HG03354 (cell line): ENCODE data around the gene TMEM187.

Experiments
- ATAC-seq: cut with Tn5 transposase; IDR thresholded peaks from one replicate; pipeline ENCODE4 v1.9.1; 2021; ENCODE audit warnings: mild to moderate bottlenecking; ENCODE audit not compliant: unreplicated experiment, poor library complexity, severe bottlenecking

Gene TMEM187

DNA sequence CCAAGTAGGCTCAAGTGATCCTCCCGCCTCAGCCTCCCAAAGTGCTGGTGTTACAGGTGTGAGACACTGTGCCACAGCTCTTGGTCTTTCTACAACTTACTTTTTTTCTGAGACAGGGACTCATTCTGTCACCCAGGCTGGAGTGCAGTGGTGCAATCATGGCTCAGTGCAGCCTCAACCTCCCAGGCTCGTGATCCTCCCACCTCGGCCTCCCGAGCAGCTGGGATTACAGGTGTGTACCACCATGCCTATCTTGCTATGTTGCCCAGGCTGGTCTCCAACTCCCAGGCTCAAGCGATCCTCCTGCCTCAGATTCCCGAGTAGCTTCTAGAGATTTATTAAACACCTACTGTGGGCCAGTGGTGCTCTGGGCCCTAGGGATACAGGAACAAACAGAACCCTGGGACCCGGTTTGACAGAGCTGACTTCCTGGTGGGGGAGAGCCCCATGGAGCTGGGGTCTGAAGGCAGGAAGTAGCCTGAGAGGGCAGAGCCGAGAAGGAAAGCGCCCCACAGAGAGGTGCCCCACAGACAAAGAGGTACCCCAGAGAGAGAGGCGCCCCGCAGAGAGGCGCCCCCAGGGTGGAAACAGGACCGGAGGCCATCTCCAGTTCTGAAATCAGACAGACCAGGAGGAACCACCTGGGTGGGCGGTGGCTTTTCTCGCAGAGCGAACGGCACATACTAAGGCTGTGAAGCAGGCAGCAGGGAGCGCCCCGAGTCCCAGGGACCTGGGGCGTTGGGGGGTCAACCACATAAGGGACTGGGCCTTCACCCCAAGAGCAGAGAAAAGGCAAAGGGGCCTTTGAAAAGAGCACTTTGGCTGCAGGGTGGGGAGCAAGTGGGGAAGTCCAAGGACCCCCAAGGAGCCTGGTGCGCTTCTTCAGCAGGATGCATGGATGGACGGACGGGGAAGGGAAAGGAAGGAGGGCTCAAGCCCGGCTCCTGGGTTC lies 42.2 kb downstream of the TMEM187 start:
- no peak for ATAC-seq

DNA sequence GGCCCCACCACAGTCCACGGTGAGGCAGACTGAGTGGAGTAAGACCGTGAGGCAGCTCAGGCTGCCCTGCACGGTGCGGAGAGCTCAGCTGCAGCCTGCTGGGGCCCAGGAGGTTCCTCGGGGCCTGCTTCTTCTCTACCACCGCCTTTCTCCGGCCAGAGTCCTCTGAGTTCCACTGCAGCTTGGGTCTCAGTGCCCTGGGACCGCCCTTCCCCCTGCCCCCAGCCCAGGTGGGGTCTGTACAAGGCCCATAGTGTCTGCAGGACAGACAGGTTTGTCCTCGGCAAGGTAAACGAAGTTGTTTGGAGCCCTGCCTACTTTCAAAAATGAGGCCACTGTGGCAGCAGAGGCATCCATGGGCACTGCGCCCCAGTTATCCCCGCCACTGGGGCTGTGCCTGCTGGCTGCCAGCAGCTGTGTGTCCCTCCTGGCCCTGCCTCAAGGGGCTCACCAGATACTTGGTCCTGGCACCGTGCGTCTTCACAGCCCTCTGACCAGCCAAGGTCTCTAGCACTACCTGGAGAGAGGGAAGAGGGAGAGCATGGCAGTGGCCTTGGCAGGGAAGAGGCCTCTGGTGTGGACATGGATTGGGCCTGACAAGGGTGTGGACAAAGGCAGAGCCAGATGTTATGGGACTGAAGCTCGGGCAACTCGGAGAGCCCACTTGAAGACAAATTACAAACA lies 43.2 kb downstream of the TMEM187 start:
- ATAC-seq = no peak

DNA sequence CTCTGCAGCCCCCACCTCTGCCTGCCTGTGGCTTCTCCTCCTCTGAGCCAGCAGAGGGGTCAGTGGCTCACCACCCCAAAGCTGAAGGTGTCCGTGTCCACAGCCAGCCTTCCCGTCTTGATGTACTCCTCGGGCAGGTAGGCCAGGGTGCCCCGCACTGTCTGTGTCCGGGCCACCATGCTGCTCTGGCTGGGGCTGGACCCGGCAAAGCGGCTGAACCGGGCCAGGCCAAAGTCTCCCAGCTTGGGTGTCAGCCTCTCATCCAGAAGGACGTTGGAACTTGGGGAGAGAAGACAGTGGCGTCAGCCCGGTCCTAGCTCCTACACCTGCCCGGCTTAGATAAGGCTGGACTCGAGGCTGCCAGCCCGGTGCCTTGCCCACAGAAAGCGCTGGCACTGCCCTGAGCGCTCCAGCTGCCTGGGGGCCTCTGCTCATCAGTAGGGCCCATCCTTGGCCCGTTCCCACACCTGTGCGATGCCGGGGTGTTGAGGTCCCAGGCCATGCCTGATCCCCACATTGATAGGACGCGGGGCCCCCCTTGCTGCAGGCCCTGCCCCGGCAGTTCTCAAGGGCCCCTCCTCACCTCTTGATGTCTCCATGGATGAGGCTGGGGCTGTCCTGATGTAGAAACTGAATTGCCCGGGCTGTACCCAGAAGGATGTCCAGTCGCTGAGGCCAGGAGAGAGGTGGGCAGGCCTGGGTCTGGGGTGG lies 44.0 kb downstream of the TMEM187 start:
- no peak for ATAC-seq

DNA sequence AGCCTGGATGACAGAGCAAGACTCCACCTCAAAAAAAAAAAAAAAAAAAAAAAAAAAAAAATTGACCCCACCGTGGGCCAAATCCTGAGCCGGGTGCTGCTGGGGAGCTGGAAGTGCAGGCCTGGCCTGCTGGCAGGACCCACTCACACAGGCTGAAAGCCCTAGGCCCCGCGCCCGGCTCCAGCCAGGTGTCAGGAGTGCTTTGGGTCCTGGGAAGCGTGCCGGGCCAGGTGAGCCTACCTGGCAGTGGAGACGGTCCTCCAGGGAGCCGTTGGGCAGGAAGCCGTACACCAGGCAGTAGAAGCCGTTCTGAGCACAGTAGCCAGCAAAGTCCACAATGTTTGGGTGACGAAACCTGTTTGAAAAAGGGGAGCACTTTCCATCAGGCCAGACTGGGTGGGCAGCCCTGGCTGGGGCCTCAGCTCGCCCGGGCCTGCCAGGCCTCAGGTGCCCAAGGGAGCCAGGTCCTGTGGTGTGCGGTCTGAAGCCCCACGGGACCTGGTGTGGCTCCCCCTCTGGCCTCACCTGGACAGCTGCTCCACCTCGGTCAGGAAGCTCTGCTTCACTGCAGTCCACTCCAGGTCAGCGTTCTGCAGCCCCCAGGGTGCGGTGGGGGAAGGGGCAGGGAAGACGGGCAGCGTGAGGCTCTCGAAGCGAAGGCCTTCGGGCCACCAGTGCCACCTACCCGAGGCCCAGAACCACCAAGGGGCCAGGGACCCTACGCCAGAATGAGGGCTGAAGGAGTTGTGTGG lies 45.4 kb downstream of the TMEM187 start:
- no peak for ATAC-seq

DNA sequence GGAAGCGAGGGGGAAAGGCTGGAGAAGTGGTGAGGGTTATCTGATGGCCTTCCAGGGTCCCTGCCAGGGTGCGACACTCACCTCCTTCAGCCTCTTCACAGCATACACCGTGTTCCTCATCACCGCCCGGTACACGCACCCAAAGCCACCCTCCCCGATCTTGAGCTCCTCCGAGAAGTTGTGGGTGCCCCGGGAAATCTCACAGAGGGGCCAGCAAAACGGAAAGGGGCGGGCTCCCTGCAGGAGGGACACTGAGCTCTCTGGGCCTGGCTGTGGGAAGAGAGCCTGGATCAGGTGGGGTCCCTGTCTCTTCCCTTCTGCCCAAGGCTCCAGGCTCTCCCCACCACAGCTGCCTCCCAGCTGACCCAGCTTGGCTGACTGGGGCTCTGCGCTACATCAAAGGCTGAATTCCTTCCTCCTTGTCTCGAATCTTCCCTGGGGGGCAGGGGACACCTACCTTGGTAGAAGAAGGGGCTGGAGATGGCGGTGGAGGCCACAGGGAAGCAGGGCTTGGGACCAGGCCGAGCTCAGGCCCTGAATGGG lies 46.0 kb downstream of the TMEM187 start:
- no peak for ATAC-seq

DNA sequence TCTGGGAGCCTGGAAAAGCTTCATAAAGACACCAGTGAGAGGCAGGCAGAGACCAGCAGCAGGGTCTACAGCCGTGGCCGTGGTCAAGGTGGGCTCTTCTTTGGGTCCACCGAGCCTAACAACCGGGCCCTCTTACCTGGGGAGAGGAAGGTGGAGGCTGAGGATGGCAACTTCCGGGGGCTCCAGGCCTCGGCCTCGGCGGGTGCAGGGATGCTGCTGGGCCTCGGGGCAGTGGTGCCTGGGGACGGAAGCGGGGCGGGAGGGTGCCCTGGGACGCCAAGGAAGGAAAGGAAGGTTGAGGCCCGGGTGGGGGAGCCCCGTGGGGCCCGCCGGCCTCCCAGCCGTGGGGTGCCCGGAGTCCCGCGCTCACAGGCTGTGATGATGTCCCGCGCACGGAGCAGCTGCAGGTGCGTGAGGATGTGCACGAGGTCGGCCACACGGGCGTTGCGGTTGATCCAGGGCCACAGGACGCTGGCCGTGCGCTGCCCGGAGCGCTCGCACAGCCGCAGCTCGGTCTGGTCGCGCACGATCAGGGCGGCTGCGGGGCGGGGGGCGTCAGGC lies 46.6 kb downstream of the TMEM187 start:
- peak; percentile 30 for ATAC-seq

DNA sequence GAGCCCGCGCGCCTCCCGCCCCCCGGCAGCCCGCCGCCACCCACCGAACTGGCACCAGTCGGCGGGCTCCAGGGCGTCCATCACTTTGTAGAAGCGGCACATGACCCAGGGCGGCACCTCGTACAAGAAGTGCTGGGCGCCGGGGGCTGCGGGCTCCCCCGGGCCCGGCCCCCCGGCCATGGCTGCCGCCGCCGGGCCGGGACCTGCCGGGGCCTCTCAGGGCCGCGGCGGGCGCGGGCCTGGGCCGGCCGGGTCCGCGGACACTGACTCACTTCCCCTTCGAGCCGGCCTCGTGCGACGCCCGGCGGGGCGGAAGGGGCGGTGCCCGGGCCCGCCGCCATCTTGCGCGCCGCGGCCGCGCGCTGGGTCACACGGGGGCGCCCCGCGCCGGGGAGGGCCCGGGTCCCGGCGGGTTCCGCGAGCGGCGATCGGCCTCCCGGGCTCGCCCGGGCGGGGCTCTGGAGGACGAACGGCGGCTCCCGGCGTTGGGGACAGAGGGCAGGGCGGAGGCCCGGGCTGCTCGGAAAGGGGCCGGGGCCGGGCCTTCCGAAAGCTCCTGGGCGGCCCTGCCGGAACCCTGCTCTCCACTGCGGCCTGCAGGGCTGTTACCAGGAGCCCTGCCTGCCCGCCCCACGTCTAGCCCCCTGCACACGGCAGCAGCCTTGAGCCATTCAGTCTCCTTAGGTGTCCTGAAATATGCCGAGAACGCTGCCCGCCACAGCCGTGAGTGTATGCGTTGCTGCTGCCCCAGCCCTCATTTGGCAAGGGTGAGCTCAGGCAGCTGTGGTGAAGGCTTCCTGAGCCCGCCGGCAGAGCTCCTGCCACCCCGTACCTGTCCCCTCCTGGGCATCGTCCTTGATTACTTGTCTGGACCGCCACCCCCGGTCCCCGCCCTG lies 47.3 kb downstream of the TMEM187 start, which contains the start of gene IRAK1:
IRAK1 (minus strand) TSS at position 270 of the 896 bp plus-strand sequence; CDS start at position 180, 90 bp downstream.
- peak; percentile 66 for ATAC-seq

DNA sequence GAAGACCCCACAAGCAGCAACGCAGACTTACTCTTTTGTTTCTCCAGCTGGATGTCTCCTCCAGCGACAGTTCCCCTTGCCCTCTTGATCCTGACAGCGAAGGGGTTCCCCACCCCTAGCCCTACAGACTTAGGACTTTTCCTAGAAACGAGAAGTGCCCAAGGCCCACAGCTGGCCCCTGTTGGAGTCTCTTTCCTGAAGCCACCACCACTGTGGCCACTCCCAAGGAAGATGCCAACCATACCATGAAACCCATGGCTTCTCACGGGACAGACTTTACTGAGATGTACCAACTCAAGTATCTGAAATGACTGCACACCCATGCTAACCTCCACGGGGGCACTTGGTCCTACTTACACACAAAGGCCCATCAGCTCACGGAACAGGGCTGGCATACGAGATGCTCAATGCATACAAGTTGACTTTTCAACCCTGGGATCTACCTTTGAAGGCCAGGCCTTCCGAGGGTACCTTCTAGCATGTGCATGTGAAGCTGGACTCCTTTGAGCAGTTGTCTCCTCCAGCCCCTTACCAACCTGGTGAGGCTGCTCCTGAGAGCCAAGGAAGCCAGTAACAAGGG lies 48.1 kb downstream of the TMEM187 start:
- peak; percentile 3 for ATAC-seq

DNA sequence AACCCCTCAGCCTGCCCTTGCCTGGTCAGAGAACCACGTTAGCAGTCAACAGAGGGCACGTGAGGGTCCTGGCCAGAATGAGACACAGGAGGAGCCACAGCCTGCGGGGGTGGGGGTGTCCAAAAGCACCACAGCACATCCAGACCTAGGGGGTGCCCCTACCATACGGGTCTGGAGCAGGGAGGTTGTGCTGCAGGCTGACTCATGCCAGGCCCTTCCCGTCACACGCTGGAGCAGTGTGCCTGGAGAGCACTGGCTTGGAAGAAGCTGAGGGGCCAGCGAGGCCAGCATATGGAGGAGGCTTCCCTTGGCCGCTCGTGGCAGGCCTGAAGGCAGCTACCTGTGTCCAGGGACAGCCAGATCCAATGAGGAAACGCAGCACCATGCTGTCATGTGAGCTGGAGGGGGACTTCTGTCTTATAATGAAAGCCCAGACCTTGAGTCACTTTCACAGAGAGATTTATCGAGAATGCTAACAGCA lies 48.6 kb downstream of the TMEM187 start:
- ATAC-seq = no peak

DNA sequence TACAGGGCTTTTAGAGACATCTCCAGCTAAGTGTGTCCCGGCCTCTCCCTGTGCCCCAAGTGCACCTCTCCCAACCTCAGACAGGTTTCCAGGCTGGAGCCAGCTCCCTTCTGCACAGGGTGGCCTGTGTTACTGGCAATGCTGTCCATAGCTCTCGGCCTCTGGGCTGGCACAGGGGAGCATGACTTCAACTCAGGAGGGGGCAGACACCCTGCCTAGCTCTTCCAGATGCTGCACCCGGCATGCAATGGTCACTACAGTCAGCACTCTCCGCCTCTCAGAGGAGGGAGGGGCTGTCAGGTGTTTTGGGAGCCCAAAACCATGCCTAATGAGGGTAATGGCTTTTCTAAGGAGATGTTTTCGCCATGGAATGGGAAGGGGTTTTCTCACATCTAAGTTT lies 49.6 kb downstream of the TMEM187 start:
- no peak for ATAC-seq

DNA sequence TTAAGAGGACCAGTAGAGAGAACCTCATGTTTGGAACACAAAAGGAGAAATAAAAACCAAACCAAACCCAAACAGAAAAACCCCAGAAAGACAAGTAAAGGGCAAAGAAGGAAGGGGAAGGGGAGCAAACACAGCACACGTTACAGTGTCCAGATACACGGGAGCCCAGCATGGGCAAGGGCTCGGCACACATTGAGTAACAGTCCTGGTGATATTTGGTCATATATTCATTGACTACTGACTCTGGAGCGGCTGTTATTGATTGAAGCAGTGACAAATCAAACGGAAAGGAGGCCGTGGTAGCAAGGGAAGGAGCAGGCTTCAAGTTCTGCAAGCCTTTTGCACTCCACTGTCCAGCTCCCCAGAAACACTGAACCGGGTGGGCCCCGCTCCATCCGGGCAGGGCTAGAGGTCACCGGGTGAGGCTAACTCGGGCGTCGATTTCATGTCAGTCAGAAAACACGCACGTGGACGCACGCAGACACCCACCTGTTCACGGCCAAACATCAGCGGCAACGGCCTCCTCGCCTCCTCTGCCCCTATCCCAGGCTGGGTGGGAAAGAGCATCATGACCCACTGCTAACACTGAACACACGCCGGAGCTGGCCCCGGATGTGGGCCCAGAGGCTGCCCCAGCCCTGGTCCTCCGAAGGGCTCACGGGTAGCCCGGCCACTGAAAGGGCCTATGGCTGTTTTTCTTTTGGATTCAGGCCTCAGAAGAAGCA lies 50.9 kb downstream of the TMEM187 start:
- ATAC-seq = no peak

DNA sequence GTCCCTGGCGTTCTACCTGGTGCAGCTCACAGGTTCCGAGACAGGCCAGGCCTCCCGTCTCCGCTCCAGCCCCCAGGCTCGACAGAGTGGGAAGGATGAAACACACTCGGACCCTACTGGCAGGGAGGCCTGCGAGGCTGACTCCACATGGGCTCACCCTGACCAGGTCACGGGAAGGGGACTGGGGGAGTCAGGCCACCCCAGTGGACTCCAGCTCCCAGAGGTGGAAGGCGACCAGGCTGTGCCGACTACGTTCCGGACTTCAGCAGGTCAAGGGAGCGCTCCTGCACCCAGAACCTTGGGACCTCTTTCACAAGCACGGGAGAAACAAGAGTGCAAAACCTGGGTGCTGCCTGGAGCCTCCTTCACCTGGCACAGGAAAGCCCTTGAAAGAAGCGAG lies 51.7 kb downstream of the TMEM187 start:
- ATAC-seq = no peak

DNA sequence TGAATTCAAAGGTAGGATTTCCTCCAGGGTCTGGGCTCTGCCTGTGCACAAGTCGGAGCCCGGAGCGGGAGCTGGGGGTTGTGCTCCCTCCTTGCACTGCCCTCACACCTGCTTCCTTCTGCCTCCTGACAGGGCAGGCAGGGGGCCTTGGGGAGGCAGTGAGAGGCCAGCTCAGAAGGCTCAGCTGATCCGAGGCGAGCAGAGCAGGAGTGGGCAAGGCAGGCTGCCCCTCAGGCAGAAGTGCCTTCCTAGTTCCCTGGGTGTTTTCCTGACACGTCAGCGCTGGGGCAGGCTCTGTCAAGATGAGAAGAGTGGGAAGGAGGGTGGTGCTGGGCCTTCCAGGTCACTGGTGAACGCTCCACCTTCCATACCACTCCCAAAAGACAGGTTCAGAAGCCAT lies 52.7 kb downstream of the TMEM187 start:
- ATAC-seq = no peak

DNA sequence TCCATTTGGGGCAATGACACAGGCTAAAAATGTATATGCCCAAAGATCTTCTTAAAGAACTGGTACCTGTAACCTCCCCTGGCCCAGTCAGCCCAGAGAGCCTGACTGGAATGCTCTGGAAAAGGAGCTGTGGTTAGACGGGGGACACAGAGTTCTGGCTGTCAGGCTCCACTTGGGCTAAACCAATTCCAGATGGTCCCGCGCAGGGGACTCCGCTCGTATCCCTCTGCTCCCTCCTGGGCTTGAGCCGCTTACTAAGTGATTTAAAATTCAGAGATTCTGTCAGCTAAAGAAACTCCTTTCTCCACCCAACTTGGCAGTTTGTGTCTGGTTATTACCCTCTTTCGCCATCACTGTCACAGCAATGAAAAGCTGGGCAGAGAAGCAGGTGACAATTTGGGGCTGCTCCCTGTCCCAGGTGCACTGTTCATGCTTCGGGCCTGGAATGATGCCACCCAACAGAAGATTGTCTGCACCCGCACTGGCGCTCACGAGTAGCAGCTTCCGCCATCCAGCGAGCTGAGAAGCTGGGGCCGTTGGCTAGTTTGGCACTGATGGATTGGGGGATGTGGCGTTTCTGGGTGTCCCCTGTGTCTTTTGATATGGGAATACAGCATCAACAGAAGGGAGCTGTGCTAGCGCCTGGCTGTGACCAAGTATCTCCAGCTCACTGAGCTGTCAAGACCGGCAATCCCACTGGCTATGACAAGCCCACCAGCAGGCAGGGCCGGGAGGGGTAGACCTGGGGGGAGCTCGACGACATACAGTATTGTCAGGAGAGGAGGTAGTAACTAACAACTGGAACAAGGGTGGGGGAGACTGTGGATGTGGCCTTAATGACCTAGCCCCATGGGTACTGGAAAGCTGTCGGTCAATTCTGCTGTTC lies 53.8 kb downstream of the TMEM187 start:
- ATAC-seq = no peak

DNA sequence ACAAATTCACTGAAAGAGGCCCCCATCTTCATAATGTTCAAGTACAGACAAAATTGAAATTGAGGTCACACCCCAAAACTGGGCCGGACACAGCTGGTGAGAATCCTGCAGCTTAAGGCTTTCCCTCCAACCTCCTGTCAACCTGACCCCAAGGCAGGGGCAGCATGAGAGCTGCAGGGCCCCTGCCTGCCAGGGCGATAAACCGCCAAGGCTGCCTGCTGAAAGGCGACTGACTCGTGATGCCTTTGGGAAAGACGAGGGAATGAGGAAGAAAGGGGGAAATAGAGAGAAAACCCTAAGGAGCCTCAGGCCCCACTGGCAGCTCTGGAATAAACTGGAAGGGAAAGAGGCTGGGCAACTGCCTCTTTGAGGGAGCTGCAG lies 54.5 kb downstream of the TMEM187 start:
- no peak for ATAC-seq

DNA sequence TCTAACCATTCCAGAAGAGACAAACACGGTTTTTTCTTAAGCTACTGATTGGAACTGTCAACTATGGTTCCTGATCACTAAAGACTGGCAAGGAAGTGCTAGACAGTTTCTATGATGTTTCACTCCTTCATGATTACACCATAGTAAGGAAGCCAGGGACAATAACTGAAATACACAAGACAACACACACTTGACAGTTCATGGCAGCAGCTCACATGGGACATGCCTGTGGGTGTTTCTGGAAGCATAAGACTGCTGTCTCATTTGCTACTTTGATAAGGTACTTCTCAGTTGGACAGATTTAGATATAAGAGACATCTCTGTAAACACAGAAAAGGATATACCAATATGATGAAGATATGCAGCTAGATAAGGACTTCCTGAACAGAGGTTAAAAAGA lies 55.4 kb downstream of the TMEM187 start:
- ATAC-seq = no peak
